Central memory CD4-positive, alpha-beta T cell (primary cell): ENCODE measurements around the gene PROP1.
"Not testable (repeated sequence)": the region's sequence is repeated elsewhere in the genome, so short reads cannot be mapped to it uniquely, and the experiment has no call there.

Source experiments
- DNase-seq: peaks from one replicate; pipeline ENCODE4 v3.0.0; 2022

The PROP1 gene

GRCh38 chr5:177982072-177982727 lies 13.8 kb downstream of the PROP1 start:
- no peak for DNase-seq

DNA sequence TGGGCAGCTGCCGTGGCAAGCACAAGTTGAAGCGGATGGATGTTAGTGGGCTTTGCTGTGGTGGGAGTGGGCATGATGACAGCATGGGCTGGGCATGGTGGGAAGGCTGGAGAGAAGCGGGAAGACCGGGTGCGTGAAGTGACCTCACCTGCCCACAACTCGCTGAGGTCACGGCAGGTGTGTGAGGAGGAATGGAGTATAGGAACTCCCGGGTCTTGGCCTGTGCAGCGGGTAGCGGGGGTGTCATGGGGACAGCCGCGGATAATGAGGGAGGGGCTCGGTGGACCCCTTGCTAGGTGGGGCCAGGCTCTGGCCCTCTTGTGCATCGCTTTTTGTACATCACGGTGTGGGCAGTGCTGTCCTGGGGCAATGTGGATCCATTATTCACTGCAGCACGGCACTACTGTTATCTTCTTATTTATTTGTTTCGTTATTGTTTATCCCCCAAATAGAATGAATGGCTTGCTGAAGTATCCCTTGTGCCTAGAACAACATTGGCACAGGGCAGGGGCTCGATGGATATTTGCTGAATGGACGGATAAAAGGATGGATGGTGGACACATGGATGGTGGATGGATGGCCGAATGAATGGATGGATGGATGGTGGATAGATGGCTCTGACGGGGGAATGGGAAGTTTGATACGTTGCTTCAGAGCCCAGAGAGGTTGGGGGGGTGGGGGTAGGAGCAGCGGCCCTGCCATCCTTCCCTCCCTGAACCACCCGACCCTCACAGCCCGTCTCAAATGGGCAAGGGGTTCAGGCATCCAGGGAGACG lies 14.6 kb downstream of the PROP1 start:
- no peak for DNase-seq

DNA sequence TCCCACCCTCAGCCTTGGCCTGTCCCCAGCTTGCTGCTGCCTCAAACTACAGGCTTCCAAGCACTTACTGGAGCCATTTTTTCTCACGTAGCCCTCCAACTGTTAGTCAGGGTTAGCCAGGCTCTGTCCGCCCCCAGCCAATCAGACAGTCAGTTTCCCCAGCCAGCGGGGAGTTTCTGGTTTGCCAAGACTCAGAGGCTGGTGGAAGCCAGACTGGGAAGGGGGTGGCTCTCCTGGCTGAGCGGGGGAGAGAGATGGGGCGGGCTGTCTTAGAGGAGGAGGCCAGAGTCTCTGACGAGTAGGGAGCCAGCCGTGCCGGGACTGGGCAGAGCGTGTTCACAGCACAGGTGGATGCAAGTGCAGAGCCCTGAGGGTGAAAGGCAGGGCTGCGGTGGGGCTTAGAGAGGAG lies 15.3 kb downstream of the PROP1 start:
- DNase-seq, result no peak

- not testable (repeated sequence) for DNase-seq
Observed at GRCh38 chr5:177977600-177977999, 18.4 kb downstream of the PROP1 start.

DNA sequence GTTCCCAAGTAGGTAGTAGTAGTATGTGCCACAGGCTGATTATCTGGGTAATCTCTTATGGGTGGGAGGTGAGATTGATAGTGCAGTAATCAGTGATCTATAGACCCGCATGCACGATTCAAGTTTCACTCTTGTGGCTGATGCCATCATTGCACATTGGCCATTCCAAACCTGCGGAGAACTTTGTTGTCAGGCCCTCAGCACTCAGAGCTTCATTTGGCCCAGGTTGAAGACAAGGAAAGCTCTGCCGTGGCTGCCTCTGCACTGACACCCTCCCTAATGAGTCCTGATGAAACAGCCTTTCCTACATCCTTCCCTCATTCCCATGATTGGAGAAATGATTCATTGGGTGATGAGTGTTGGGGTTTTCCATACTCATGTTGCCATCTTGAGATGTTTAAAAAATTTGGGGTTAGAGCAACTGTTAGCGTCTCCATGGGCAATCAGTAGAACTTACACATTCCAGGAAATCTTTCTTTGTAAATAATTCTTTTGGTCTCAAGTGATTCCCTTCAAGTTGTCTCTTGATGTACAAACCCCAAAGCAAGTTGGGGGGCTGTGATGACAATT lies 22.9 kb downstream of the PROP1 start:
- no peak for DNase-seq

- DNase-seq, result no peak
Observed at GRCh38 chr5:177972613-177973012, 23.4 kb downstream of the PROP1 start.

DNA sequence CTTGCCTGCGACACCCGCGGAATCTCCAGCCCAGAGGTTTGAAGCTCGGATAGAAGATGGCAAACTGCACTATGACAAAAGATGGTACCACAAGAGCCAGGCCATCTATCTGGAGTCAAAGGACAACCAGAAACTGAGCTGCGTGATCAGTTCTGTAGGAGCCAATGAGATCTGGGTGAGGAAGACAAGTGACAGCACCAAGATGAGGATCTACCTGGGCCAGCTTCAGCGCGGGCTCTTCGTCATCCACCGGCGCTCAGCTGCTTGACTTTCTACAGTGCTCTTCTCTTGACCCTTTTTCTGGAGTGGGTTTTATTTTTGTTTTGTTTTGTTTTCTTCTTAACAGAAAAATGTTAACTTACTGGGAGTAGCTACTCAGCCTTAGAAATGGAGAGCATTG lies 24.0 kb downstream of the PROP1 start:
- not testable (repeated sequence) for DNase-seq

DNA sequence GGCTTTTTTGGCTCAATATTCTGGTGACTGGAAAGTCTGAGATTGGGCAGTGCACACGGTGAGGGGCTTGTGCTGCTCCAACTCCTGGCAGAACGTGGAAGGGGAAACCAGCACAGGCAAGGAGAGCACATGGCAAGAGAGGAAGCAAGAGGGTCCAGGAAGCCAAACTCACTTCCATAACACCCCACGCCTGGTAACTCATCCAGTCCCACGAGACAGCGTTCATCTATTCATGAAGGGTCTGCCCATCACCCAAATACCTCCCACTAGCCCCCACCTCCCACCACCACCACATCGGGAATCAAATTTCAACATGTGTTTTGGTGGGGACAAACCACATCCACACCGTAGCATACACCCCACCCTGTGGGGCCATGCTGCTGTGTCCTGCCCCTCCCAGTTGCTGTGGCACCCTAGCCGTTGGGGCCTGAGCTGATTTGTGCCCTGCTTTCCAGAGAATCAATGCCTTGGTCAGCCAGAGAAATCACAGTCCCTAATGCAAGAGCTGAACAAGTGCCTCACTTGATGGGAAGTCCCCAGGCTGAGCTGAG lies 27.3 kb downstream of the PROP1 start:
- no peak for DNase-seq

GRCh38 chr5:177967221-177967887 lies 28.7 kb downstream of the PROP1 start:
- DNase-seq, result no peak

- no peak for DNase-seq
Observed at GRCh38 chr5:177966839-177967166, 29.2 kb downstream of the PROP1 start.

DNA sequence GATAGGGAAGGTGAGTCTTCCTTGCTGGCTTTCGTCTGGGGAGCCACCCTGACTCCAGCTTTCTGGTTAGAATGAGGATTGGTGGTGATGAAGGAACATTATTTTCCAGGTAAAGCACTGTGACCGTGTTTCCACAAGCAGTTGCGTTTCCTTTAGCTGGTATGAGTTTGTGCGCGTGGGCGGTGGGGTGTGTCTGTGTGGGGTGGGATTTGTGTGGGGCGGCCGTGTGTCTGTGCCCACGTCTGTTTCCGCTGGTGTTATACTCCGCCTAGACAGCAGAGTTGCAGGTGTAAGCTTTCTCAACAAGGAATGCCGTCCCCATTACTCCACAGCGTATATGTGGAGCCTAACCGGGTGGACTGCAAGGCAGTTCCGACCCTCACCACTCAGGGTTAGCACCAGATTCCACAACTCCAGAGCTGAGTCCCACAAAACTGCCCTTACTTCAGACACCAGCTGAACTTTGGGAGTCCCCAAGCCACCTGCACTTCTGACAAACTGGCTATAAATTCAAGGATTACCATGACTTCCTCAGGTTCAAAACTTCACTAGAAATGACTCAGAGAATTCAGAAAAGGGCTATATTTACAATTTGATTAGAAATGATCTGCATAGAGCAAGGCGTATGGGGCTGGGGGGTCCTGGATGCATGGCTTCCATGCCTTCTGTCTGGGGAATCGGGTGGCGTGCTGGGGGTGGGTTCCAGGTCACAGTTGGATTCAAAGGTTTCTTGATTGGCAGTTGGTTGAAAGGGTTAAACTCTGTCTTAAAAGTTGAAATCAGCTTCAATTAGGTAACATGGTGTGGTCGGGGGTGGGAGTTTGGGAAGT lies 29.8 kb downstream of the PROP1 start:
- no peak for DNase-seq

DNA sequence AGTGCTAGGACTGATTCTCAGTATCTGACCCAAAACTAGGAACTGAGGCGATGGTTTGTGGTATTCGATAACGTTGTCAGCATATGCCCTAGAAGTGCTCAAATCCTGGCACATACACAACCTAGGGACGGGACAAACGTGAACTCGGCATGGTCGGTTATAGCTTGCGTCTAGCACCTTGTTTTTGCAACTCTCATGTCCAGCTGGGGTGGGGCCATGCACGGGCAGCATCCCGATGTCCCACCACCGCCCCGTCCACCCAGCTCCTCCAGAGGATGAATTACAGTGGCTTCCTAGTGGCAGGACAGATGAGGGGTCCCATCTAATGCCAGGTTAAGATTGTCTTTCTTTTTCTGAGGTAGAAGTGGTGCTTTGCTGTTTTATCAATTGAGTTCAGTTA lies 31.6 kb downstream of the PROP1 start:
- DNase-seq, result no peak

DNA sequence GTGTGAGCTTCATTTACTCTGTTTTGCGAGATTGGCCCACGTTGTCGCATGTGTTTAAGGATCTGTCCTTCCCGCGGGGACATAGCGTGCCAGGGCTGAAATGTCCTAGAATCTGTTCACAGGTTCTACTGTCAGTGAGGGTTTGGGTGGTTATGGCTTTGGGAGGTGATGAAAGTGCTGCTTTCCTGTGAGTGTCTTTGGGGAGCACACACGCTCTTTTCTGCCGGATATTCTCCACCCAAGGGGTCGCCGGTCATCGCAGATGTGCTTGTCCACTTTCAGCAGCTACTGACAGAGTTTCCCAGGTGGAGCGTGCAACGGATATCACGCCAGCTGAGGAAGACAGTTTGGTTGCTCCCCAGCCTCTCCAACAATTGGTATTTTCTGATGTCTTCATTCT lies 32.1 kb downstream of the PROP1 start:
- DNase-seq, result no peak

DNA sequence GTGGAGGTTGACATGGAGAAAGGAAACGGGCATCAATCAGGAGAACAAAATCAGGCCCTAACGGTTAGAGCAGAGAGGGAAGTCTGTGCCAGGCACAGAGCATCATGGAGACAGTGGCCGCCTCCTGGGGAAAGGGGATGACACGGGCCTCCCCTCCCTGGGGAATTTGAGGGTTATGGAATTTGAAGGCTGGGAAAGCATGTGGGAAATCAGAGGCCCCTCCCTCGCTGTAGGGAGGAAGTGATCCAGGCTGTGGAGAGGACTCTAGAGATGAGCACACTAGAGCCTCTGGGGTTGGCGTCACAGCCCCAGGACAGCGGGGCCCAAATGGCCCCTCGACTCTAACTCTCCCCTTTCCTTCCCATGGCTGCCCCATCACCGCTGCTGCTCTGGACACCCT lies 36.7 kb downstream of the PROP1 start:
- DNase-seq, result no peak

DNA sequence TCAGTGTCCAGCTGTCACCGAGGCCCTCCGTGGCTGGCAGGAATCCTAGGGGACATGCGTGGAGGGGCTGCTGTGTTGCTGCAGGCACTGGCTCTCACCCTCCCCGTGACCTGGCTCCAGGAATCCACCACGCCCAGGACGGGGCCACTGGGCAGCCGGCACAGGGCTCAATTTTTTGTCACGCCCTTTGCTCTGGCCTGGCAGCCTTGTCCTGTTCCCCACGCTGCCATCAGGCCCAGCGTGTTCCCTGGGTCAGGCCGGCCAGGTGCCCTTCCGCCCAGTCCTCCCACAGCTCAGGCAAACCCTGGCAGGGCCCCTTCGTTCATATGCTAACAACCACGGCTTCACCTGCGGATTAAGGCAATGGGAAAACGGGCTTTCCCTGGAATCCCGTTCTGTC lies 37.3 kb downstream of the PROP1 start:
- no peak for DNase-seq

DNA sequence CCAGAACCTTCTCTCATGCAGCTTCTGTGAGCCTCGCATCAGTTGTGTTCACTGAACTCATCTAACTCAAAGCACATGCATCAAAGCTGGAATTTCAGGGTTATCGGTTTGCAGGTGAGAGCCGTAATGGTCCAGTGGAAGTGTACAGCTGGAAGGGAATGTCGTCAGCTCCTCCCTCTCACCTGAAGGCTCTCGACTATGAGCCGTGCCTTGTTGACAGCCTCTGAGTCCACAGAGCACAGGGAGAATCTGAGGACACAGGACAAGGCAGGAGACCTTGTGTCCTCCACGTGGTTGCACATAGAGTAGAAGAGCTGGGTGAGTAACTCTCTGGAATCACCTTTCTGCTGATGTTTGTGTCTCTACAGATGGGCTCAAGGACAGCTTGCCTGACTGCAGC lies 38.8 kb downstream of the PROP1 start:
- DNase-seq, result no peak

DNA sequence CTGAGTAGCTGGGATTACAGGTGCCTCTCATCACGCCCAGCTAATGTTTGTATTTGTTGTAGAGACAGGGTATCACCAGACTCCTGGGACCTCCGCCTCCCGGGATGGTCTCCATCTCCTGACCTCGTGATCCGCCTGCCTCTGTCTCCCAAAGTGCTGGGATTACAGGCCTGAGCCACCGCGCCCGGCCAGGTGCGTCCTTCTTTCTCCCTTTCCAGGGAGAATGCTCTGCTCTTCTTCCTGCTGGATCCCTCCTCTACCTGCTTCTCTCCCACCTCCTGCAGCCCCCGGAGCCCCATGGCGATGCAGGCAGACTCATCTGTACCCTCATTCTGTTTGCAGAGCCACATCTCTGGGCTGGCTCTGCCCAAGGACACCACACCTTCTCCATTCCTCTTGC lies 42.9 kb downstream of the PROP1 start:
- not testable (repeated sequence) for DNase-seq

- DNase-seq, result not testable (repeated sequence)
Observed at GRCh38 chr5:177949656-177950055, 46.4 kb downstream of the PROP1 start.

GRCh38 chr5:177949065-177949464 lies 47.0 kb downstream of the PROP1 start:
- DNase-seq, result not testable (repeated sequence)

DNA sequence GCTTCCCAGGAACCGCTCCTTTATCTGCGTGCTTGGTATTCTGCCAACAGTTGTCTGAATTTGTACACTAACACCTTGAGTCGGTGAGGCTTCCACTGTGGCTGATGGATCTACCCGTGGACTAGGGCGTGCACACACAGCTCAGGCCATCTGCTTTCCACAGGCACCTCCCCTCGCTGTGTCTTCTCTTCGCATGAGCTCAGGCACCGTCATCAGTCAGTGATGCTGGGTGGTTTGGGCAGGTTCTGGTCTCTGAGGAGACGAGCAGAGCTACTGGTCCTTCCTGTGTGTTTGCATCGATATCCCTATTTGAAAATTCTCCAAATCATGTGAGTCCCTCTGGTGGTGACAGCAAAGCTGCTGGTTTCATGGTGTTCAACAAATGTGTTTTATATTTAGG lies 48.1 kb downstream of the PROP1 start:
- not testable (repeated sequence) for DNase-seq

DNA sequence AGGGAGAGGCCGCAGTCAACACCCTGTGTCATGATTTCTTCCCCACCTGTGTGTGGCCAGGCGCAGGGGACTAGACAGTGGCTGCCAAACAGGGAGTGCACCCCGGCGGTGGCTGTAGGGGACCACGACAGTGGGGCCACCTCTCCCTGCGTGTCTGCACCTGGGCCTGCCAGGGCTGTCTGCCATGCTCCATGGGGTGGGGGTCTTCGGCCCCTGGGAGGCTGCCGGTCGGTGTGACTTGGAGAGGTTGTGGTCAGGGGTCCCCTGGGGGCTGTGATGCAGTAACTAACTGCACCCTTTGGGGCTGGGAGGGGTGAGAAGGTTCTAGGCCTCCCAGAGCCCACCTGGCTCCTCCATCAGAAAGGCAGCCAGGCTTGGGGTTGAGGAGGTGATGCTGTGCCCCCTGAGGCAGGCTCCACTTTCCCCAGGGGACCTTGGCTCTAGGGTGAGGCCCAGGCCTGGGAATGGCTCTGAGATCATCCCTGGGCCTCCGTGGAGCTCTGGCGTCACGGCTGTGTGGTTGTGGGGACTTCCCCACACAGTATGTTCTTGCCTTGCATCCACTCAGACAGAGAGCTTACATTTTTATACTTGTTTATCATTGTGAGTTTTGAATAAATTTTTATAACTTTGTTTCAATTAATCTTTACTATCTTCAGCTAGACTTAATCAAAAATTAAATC lies 50.3 kb downstream of the PROP1 start:
- not testable (repeated sequence) for DNase-seq

- DNase-seq, result not testable (repeated sequence)
Observed at GRCh38 chr5:177945145-177945544, 50.9 kb downstream of the PROP1 start.
